NCI-H2227 treated with DMSO at 0.1 percent for 48 hours (cell line): Measurements from ENCODE around the gene SSC4D.

ENCODE experiments used
- DNase-seq: peaks from one replicate; lab custom pipeline; 2025; lab: John Stamatoyannopoulos, UW

The SSC4D gene

DNA sequence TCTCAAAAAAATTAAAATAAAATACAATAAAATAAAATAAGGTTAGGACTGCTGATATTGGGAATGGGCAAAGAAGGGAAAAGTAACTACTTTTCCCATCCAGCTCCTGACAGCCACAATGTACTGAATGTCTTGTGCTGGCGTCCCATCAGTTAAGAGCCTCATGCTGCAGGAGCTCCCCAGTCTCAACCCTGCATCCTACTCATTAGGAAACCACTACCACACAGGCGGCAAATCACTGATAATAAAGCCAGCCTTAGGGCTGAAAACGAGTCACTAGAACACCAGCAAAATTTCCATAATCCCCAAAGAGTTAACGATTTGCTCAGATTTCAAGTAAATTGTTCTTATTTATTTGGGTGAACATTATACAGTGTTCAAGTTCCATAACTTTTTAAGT lies 55.0 kb downstream of the SSC4D start:
- DNase-seq, result no peak

DNA sequence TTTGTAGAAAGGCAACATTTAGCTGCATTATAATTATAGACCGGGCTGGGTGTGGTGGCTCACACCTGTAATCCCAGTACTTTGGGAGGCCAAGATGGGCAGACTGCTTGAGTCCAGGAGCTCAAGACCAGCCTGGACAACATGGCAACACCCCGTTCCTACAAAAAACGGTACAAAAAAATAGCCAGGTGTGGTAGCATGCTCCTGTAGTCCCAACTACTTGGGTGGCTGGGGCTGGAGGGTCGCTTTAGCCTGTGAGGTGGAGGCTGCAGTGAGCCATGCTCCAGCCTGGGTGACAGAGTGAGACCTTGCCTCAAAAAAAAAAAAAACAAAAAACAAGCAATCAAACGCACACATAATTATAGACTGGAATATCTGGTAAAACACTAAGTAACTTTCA lies 55.8 kb downstream of the SSC4D start:
- DNase-seq, result no peak

DNA sequence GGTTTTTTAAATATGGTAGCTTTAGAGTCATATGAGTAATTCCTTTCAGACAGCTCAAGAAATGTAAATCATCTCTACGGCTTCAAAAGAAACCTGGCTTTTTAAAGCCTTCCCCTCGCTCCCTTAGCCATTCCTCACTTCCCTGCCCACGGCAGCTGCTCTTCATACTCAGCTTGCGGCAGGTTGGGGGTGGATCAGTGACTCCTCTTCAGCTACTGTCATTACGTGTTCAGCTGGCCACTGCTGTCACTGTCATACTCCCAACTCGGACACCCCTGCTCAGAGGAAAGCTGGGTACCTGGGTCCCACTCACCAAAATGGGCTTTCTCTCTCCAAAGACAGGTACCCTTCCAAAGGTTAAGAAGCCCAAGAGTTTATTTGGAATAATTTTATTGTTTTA lies 57.3 kb downstream of the SSC4D start:
- no peak for DNase-seq

- no peak for DNase-seq
Observed at GRCh38 chr7:76351372-76351771, 58.1 kb downstream of the SSC4D start.

DNA sequence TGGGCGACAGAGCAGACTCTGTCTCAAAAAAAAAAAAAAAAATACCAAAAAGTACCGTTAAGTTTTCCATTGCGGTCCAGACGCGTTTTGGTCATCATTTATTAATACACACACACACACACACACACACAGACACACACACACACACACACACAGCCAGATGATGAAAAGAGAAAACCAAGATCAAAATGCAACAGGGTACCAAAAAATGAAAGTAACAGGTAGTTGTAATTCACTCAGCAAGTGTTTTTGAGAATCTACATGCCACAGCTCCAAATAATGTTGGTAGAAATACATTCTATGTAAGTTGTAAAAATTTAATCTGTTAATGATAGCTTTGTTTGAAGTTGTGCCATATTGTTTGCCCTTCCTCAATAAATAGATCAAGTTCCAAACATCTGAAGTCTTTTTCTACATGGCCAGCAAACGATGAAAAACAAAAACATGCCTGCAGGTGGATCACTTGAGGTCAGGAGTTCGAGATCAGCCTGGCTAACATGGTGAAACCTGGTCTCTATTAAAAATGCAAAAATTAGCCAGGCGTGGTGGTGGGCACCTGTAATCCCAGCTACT lies 60.1 kb downstream of the SSC4D start:
- DNase-seq, result no peak

DNA sequence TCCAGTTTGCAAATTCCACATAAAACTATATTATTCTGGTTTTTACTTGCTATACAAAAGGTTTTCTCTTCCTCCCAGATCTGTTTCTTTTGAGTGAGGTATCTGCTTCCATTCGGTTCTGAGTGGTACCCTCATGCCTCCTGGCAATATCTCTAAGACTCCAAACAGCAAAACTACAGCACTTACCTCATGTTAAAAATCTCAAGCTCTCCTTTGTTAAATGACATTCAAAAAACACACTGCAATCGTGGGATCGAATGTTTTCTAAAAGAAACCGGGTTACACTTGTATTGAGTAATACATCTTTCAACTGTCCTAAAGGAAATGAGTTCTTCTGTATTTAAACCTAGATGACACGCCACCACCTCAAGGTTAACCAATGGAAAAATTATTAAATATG lies 61.8 kb downstream of the SSC4D start:
- DNase-seq, result no peak

DNA sequence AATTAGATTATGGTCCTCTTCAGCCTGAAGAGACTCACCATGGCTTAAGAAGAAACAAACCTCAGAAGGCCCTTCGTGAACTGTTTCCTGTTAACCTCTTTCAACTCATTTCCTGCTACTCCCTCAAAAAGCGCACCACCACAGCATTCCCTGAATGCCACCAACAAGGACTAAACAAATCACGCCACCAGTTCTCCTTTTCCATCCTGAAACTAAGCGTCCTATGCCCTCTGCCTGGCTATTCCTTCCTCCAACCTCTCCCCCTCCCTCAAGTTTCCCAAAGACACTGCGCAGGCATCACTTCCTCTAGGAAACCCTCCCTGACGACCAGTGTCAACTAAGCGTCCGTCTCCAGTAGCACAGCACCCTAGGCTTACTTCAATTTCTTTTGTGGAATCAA lies 62.7 kb downstream of the SSC4D start:
- no peak for DNase-seq

DNA sequence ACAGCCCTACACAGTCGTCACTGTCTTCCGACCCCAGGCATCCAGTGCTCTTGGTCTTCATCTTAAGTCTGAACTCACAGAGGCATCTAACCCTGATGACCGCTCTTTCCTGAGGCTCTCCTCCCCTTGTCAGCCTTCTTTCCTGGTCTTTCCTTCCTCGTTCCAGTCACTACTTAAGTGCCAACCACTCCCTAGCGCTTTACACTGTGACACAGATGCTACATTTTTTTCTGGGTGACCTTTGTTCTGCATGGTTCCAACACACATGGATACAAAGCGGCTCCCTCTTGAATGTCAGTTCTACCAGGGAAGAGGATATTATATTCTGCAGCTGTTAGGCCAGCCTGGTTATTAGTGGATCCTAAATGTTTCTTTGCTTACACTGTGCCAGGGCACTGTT lies 63.4 kb downstream of the SSC4D start:
- peak; percentile 76 for DNase-seq

- DNase-seq, result no peak
Observed at GRCh38 chr7:76343931-76344321, 65.6 kb downstream of the SSC4D start.

DNA sequence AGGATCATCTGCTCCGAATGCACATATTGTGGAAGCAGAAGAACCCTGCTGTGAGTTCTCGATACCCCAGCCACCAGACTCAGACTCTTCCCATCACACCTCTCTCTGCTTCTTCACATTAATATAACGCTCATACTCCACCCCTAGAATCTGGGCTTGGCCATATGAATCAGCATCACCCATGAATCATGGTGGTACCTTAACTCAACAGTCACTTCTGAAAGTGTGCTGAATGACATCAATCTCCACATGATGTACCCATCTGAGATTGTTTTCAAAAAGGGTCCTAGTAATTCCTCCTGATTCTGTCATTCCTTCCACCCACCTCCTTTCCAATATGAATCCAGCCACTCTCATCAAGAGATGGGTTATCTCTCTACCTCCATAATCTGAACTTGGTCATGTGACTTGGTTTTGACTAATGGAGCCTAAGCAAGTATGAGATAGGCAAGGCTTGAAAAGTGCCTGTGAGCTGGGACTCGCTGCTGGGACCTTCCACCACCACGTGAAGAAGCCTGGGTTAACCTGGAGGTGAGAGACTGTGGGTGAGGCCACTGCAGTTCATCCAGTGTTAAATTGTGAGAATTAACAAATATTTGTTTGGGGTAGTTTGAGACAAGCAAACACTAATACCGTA lies 66.1 kb downstream of the SSC4D start:
- DNase-seq, result no peak

- DNase-seq, result no peak
Observed at GRCh38 chr7:76342222-76342621, 67.3 kb downstream of the SSC4D start.

GRCh38 chr7:76340617-76341131 lies 68.8 kb downstream of the SSC4D start:
- no peak for DNase-seq
